GM12872 (cell line): ENCODE results near the gene CCDC73.

Source experiments
- CTCF ChIP-seq: IDR thresholded peaks from 3 replicates; pipeline ENCODE4 v1.5.1; 2011; ENCODE audit warnings: low read depth, mild to moderate bottlenecking, low read length, moderate library complexity; ENCODE audit not compliant: insufficient read depth

The CCDC73 gene

GRCh38 chr11:32576456-32576855 is 218.0 kb downstream of the CCDC73 start:
- TF ChIP-seq CTCF: no peak

- TF ChIP-seq CTCF: no peak
Measured at GRCh38 chr11:32575070-32575469, 219.4 kb downstream of the CCDC73 start.

GRCh38 chr11:32574421-32574820 is 220.0 kb downstream of the CCDC73 start:
- no peak for TF ChIP-seq CTCF

- TF ChIP-seq CTCF: no peak
Measured at GRCh38 chr11:32573228-32573627, 221.2 kb downstream of the CCDC73 start.

- TF ChIP-seq CTCF: no peak
Measured at GRCh38 chr11:32571039-32571438, 223.4 kb downstream of the CCDC73 start.

- TF ChIP-seq CTCF: no peak
Measured at GRCh38 chr11:32569313-32569881, 225.1 kb downstream of the CCDC73 start.

- no peak for TF ChIP-seq CTCF
Measured at GRCh38 chr11:32567154-32567553, 227.3 kb downstream of the CCDC73 start.

GRCh38 chr11:32566517-32566916 is 227.9 kb downstream of the CCDC73 start:
- no peak for TF ChIP-seq CTCF
